ENCODE data around the gene MYLK2. TPM values are rescaled to one million over a fixed set of nuclear protein-coding genes. Genes with fewer than 3 reads are reported as not detected.
A peak's percentile ranks its signal among the peaks of the same experiment; 100 is the strongest.

The MYLK2 gene
- total RNA-seq, 1 experiment from 2014 or later, result 0.74 TPM

DNA sequence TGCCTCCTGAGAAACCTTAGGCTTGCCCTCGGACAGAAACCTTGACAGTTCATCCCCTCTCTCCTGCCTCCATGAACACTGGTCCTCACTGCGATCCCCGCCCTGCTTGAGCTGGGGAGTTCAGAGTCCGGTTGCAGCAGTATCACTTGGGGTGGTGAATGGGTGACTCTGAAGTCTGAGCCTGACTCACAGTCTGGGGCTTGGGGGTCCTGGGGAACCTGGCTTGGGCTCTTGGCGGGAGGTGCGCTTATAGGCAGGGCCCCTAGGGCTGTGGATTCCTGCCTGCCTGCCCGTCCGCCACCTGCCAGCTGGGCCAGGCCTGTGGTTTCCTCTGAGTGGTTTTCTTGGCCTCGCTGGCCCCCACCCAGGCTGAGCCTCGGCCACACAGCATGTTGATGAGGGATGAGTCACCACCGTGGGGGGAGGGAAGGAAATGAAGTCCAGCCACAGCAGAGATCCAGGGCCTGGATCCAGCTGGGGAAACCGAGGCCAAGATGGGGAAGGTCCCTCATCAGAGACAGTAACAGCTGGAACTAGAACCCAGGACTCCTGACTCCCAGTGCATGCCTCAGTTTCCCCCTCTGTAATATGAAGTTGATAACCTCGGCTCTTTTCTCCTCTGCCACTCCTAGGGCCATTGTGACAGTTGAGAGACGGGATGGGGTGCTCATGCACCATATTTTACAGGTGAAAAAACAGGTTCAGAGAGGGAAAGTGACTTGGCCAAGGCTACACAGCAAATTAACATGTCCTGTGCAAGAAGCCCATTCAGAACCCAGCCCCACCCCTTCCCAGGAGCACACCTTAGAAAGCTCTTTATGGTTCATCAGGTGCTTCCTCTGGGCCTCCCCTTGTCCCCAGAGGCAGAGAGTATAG is 17.1 kb downstream of the MYLK2 start:
- Histone ChIP-seq H3K27ac (ENCODE audit: insufficient read length, low read depth, low read length) (no peak overlapping the region), H3K79me1 (ENCODE audit: insufficient read depth, low read depth, low read length, poor library complexity, severe bottlenecking) (no peaks in the 10 kb centered on the region), H3K9ac (ENCODE audit: extremely low read depth, insufficient read length, low read length) (no peak overlapping the region), H3K4ac (ENCODE audit: low read depth, low read length) (no peak overlapping the region), H3K56ac (ENCODE audit: insufficient read length, low read depth, low read length) (no peak overlapping the region), H3K14ac (ENCODE audit: insufficient read depth, low read length) (no peak overlapping the region), H2AK5ac (ENCODE audit: insufficient read length, low read length) (no peak overlapping the region), H2BK120ac (ENCODE audit: low read depth, low read length, poor library complexity, severe bottlenecking) (no peak overlapping the region), H3T11ph (ENCODE audit: low read length) (no peak overlapping the region), H4K8ac (replicated peaks; ENCODE audit: insufficient read length, low read depth, low read length) (no peak overlapping the region), H4K91ac (ENCODE audit: insufficient read length, low read depth, low read length) (no peak overlapping the region), H2BK20ac (ENCODE audit: low read depth, low read length, poor library complexity, severe bottlenecking) (no peak overlapping the region), H3K23me2 (ENCODE audit: insufficient read length, low read depth, low read length, poor library complexity, severe bottlenecking) (no peaks in the 10 kb centered on the region), H3K9me3 (ENCODE audit: control insufficient read depth, low read depth, low read length) (no peaks in the 10 kb centered on the region), H3K4me2 (ENCODE audit: insufficient read depth, insufficient read length, low read length) (no peak overlapping the region), H4K20me1 (ENCODE audit: control insufficient read depth, insufficient read depth, insufficient read length) (no peaks in the 10 kb centered on the region), H3K23ac (ENCODE audit: insufficient read length, low read depth, low read length) (no peak overlapping the region), H3K27me3 (ENCODE audit: insufficient read depth, low read length) (no peaks in the 10 kb centered on the region), H2BK15ac (ENCODE audit: low read depth, low read length) (no peak overlapping the region), H2BK12ac (ENCODE audit: insufficient read length, low read depth, low read length) (no peak overlapping the region), H2BK5ac (ENCODE audit: insufficient read length, low read length) (no peak overlapping the region), H3K79me2 (ENCODE audit: insufficient read depth, low read length) (no peaks in the 10 kb centered on the region), H3K4me1 (ENCODE audit: insufficient read depth, low read length) (no peaks in the 10 kb centered on the region; the same call in 1 of the 2 replicates), H2AFZ (ENCODE audit: low read length) (no peak overlapping the region), H3K18ac (ENCODE audit: insufficient read length, low read depth, low read length) (no peak overlapping the region), H4K5ac (ENCODE audit: insufficient read length, low read depth, low read length) (no peak overlapping the region)
- TF ChIP-seq, protein P1, sequence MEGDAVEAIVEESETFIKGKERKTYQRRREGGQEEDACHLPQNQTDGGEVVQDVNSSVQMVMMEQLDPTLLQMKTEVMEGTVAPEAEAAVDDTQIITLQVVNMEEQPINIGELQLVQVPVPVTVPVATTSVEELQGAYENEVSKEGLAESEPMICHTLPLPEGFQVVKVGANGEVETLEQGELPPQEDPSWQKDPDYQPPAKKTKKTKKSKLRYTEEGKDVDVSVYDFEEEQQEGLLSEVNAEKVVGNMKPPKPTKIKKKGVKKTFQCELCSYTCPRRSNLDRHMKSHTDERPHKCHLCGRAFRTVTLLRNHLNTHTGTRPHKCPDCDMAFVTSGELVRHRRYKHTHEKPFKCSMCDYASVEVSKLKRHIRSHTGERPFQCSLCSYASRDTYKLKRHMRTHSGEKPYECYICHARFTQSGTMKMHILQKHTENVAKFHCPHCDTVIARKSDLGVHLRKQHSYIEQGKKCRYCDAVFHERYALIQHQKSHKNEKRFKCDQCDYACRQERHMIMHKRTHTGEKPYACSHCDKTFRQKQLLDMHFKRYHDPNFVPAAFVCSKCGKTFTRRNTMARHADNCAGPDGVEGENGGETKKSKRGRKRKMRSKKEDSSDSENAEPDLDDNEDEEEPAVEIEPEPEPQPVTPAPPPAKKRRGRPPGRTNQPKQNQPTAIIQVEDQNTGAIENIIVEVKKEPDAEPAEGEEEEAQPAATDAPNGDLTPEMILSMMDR (conservative IDR thresholded peaks at IDR 0.05), result no peak
- no peaks in the 10 kb centered on the region for H3K9me3 Mint-ChIP-seq
- no peak for DNase-seq
- H3K27ac Mint-ChIP-seq, result peak overlapping the region in 1 of 3 experiments; percentile 40; a peak in 1 of 7 replicates
- peaks cover 2% of the 10 kb centered on the region for H3K27me3 Mint-ChIP-seq (ENCODE audit: low read depth)
- H3K4me3 Mint-ChIP-seq, result no peak overlapping the region
- H3K36me3 Mint-ChIP-seq (ENCODE audit: insufficient read depth in 1 of 3, low read depth in 3 of 3), result no peaks in the 10 kb centered on the region
- H3K4me1 Mint-ChIP-seq, result peaks cover 20 to 21% of the 10 kb centered on the region in 2 experiments
- no CpG with 5 or more reads among the region's 14 CpGs for WGBS (ENCODE audit: extremely low coverage, insufficient read length, low lambda C conversion rate)

All from H9 (cell line).